Transverse colon (tissue), 3 donors: Measurements from ENCODE around the gene ATP6AP1.

Source experiments
- POLR2A ChIP-seq: fragments of 450-650 bp; IDR thresholded peaks from one replicate; pipeline ENCODE4 v1.6.1; 2016; ENCODE audit warnings: antibody characterized with exemption, mild to moderate bottlenecking, moderate library complexity
- TF ChIP-seq, protein P1 (sequence below), 5 experiments: fragments of 200-600 bp in 3 of 5; fragments of 450-650 bp in 2 of 5; sonication (generic) in 3 of 5; IDR thresholded peaks; 1 replicate in 2 of 5; 2 replicates in 3 of 5; pipeline ENCODE4 v1.5.1; 2016 to 2017; ENCODE audit warnings: antibody characterized with exemption in 5 of 5, inconsistent platforms in 3 of 5, mild to moderate bottlenecking in 2 of 5, moderate library complexity in 1 of 5

DNA sequence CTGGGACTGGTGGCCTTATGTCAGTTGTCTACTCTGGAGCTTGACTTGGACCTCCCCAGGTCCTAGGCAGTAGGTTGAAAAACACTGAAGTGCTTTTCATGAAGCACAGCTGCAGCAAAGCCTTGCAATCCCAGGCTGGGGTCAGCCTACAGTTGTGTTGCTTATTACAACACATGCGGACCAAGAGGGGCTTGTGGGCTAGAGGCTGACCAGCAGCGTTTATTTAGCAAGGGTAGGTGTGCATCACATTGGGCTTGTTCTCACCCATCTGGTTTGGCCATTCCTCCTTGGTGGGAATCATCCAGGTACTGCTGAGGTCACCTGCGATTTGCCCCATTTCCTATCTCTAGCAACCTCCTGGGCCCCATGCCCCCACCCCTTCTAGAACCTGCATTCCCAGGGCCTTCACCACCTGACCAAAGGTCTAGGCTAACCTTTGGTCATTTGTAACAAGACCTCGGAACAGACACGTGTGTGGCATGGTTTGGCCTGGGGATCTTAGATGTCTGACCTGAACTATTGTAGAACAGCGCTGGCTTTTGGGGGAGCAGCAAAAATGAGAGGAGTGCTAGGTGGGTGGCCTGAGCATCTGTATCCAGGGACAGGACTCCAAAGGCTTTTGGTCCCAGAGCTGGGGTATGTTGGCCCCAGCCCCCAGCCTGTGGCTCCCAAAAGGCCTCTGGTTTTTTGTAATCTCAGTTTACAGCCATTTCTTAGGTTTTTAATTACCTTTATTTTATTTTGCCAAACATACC, 27.3 kb upstream of the ATP6AP1 start:
- TF ChIP-seq, protein P1, sequence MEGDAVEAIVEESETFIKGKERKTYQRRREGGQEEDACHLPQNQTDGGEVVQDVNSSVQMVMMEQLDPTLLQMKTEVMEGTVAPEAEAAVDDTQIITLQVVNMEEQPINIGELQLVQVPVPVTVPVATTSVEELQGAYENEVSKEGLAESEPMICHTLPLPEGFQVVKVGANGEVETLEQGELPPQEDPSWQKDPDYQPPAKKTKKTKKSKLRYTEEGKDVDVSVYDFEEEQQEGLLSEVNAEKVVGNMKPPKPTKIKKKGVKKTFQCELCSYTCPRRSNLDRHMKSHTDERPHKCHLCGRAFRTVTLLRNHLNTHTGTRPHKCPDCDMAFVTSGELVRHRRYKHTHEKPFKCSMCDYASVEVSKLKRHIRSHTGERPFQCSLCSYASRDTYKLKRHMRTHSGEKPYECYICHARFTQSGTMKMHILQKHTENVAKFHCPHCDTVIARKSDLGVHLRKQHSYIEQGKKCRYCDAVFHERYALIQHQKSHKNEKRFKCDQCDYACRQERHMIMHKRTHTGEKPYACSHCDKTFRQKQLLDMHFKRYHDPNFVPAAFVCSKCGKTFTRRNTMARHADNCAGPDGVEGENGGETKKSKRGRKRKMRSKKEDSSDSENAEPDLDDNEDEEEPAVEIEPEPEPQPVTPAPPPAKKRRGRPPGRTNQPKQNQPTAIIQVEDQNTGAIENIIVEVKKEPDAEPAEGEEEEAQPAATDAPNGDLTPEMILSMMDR (IDR thresholded peaks at IDR 0.05), result no peak
- TF ChIP-seq POLR2A, result no peak
